ENCODE data around the gene METTL4.

- TF ChIP-seq, protein P1, sequence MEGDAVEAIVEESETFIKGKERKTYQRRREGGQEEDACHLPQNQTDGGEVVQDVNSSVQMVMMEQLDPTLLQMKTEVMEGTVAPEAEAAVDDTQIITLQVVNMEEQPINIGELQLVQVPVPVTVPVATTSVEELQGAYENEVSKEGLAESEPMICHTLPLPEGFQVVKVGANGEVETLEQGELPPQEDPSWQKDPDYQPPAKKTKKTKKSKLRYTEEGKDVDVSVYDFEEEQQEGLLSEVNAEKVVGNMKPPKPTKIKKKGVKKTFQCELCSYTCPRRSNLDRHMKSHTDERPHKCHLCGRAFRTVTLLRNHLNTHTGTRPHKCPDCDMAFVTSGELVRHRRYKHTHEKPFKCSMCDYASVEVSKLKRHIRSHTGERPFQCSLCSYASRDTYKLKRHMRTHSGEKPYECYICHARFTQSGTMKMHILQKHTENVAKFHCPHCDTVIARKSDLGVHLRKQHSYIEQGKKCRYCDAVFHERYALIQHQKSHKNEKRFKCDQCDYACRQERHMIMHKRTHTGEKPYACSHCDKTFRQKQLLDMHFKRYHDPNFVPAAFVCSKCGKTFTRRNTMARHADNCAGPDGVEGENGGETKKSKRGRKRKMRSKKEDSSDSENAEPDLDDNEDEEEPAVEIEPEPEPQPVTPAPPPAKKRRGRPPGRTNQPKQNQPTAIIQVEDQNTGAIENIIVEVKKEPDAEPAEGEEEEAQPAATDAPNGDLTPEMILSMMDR (IDR thresholded peaks at IDR 0.05) = no peak
- no peak for TF ChIP-seq POLR2AphosphoS5 (IDR thresholded peaks at IDR 0.05)
Measured at GRCh38 chr18:2535419-2535910, 35.8 kb downstream of the METTL4 start.
